ENCODE results near the gene UCKL1.
A peak's percentile ranks its signal among the peaks of the same experiment; 100 is the strongest.
"Not testable (repeated sequence)": the region's sequence is repeated elsewhere in the genome, so short reads cannot be mapped to it uniquely, and the experiment has no call there.

The UCKL1 gene

DNA sequence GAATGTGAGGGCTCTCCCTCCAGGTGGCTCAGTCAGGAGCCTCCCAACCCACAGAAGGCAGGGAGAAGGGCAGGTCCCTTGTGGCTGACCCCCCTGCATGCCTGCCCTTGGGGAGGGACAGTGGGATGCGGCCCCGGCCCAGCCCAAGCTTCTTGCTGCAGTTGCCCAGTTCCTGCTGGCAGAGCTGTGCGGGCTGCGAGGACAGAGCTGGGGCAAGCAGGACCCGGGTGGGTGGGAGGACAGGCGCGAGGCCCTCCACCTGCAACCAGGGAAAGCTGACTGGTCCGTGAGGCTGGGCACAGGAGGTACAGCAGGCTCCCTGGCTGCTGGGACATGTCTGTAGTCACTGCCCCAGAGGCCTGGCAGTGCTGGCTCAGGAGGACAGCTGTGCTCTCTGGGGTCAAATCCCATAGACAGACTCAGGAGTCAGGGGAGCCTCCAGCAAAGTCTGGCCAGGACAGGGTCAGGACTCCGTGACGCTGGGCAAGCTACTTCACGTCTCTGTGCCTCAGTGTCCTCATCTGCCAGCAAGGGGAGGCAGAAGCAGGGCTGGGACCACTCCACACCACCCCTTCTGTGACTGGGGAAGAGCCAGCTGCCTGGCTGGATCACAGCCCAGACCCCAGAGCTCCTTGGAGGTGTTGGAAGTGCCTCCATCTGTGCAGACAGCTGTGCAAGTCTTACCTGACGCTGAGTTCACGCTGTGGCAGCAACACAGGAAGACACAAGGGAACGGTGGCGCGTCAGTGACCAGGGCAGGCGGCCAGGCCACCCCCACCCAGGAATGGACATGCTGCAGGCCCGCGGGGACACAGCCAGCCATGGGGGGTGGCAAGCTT lies 13.0 kb downstream of the UCKL1 start:
- DNase-seq (ENCODE audit: low spot score): no peak

DNA sequence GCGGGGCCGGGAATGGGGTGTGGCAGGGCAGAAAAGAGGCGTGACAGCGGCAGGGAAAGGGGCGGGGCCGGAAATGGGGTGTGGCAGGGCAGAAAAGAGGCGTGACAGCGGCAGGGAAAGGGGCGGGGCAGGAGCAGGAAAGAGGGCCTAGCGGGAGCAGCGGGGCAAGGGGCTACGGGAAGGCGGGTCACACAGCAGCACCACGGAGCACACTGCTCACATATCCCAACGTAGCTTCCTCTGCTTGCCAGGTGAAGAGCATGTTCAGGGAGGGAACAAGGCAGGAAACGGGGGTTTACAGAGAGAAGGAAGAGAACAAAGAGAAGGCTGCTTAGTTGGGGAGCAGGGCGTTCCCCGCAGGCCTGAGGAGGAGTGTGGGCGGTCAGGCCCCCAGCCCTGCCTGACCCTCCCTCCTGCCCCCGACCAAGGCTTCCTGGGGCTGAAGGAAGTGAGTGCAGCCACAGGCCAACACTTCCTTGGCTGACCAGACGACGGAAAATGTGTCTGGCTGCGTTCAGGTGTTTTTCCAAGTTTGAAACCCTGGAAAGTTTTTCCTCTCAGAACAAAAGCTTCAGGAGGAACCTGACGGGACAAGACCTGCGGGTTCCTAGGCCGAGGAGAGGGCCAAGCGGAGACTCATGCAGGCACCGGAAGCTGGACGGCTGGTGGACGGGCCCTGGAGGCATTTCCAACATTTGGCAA lies 13.8 kb downstream of the UCKL1 start:
- peak; percentile 91 for DNase-seq (ENCODE audit: low spot score)

DNA sequence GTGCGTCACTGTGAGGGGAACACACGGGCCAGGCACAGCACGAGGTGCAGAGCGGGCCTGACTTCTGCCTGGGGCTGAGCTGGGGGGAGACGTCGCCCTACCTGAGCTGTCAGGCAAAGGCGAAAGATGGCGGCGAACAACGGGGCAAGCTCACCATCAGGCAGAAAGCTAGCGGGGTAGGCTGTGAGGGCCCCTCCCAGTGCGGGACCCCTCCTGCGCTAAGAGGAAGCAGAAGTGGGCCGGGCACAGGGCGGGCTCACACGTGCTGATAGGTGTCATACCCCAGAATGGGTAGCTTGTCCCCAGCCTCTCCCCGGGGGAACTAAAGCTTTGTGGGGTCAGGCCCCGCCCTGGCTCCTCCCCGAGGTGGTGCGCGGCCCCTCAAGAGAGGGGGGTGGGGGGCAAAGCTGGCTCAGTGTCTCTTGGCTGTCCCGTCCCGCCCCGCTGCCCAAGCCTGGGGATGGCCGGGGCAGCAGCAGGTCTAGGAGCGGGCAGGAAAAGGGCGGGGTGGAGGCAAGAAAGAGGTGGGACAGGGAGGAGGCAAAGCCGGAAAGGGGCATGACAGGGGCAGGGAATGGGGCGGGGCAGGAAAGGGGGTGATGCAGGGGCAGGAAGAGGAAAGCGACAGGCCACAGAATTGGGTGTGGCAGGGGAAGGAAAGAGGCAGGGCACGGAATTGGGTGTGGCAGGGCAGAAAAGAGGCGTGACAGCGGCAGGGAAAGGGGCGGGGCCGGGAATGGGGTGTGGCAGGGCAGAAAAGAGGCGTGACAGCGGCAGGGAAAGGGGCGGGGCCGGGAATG lies 14.7 kb downstream of the UCKL1 start:
- DNase-seq (ENCODE audit: low spot score): peak; percentile 77

DNA sequence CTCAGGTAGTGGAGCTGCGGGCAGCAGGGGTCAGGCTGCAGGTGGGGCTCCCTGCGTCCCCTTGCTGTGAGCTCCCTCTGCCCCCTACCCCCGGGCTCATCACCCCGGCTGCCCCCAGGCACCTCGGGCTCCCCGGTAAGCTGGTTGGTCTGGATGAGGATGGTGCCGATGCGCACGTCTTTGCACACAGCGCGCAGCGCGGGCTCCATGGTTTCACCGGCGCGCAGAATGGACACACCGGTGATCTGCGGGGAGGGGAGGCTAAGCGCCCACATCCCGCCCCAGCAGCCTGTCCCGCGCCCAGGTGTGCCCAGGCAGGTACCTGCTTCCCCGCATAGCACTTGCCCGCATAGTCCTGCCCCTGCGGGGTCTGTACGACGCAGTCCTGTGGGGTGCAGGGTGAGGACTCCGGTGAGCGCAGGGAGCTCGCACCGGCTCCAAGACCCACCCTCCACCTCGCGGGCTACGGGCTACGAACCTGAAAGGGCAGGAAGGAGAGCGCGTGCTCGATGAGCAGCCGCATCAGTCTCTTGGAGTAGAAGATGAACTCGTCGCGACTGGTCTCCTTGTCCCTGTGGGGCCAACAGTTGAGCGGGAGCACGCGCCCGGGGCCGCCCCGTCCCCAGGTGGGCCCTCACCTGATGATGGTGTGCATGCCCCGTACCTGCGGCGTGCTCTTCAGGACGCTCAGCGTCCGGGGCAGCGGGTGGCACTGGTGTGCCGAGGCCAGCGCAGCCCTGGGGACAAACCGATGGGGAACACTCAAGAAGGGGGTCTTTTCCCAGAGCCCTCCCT lies 15.5 kb downstream of the UCKL1 start:
- DNase-seq (ENCODE audit: low spot score): no peak

DNA sequence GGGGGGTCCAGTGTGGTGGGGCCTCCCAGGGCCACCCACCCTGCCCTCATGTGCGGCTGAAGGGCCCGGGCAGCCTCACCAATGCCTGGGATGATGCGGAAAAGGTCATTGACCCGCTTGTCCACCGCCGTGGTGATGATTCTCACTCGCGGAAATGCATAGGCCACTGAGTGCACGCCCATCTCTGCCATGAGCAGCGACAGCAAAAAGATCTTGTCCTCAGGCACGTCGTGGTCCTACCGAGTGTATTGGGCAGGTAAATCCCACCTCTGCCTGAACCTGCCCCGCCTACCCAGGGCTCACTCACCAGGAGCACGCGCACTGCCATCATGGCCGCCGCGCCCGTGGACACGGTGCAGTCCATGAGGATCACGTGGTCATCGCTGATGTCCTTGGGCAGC lies 16.1 kb downstream of the UCKL1 start:
- no peak for DNase-seq (ENCODE audit: low spot score)

DNA sequence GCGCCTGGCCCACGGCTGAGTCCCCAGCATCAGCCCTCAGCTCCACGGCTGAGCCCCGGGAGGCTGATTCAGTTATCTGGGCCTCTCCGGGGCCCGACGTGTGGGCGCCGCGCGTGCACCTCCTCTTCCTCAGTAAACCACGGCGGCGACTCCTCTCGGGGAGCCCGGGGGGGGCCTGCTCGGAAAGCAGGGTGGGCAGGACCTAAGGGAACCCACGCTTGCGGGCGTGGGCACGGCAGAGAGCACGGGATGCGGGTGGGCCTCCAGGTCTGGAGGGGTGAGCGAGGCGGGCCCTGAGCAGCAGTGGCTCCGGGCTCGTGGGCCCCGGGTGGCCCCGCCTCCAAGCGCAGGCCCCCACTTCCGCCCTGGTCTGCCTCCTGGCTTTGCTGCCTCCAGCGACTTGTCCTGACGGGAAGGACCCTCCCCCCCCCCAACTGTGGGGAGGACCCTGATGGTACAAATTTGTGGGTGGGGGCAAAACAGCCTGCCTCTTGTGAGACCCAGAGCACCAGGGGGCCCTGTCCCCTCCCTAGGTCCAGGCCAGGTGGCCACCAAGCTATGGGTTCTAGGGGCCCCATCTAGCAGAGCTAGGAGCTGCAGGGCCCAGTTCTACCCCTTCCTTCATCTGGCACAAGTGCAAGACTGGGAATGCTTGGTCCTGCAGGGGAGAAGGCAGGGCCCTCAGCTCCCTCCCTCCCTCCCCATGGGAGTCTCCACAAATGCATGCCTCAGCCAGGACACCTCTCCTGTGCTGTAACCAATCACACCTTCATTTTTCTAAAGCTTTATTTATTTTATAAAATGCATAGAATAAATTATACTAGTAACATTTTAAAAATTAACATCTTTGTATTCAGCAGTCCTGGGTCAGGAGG lies 16.9 kb downstream of the UCKL1 start:
- no peak for DNase-seq (ENCODE audit: low spot score)

GRCh38 chr20:63937596-63937995 lies 18.6 kb downstream of the UCKL1 start:
- no peak for DNase-seq (ENCODE audit: low spot score)

DNA sequence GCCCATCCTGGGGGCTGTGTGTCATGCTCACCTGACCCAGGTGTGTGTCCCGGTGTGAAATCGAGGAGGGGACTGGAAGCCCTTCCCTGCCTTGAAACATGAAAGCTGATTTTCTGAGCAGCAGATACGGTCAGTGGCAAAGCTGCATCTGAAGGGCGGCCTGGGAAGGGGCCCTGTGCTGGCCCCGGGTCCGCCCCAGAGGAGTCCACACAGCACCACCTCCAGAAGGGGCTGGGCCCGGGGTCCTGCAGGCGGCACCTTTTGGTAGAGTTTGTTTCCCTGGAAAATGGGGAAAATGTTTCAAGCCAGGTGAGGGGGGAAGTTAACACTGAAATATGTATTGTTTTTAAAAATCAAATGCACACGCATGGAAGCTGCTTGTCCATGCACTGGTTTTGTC lies 20.8 kb downstream of the UCKL1 start:
- DNase-seq (ENCODE audit: low spot score): no peak

DNA sequence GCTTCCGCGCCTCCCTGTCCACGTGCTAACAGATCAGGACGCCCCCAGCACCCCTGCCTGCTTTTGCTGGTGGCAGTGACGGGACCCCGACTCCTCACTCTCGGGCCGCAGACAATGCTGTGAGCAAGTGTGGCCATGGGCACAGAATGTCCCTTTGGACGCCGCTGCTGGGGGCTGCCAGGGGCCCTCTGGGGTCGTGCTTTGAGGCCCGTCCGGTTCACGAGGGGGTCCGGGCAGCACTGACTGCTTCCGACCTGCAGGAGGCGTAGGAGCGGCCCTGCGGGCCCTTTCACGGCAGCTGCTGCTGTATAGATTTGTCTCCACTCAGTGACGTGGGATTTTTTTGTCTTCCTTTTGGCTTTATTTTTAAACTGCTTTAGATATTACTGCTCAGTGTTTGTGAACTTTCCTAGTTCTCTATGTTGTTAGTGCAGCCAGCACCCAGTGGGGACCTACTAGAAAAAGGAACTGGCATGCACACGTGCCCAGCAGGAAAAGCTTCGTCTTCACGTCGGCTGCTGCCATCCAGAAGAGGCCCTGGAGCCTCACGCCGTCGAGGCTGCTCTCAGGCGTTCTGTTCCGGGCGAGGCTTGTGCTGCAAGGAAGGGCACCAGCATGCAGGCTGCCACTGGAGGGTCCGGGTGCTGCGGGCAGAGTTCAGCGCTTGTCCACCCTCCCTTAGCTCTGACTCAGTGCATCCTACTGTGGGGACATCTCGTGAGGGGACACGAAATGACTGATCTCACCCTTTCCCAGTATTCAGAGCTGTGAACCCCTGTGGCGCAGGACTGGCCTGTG lies 21.7 kb downstream of the UCKL1 start:
- DNase-seq (ENCODE audit: low spot score): peak; percentile 81

- no peak for DNase-seq (ENCODE audit: low spot score)
These were observed 22.6 kb downstream of the UCKL1 start for GRCh38 chr20:63933646-63934045.

DNA sequence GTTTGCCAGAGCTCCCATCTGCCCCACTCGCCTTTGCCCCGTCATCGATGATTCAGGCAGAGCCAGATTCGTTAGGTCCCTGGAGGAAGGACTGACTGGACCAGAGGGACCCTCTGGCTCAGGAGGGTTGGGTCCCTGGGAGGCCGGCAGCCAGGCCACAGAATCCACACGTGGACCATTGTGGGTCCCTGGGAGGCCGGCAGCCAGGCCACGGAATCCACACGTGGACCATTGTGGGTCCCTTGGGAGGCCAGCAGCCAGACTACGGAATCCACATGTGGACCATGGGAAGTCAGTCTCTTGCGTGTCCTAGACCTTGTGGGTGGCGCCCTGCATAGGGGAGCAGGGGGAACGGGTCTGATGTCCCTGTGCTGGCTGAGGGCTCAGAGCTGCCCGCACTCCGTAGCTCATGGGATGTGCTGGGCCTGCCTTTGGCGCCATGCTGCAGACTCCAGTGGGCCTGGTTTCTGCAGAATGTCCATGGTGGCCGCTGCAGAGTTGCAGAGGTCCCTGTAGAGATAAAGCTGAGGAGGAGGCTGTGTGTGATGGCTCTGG lies 23.5 kb downstream of the UCKL1 start:
- DNase-seq (ENCODE audit: low spot score): no peak

DNA sequence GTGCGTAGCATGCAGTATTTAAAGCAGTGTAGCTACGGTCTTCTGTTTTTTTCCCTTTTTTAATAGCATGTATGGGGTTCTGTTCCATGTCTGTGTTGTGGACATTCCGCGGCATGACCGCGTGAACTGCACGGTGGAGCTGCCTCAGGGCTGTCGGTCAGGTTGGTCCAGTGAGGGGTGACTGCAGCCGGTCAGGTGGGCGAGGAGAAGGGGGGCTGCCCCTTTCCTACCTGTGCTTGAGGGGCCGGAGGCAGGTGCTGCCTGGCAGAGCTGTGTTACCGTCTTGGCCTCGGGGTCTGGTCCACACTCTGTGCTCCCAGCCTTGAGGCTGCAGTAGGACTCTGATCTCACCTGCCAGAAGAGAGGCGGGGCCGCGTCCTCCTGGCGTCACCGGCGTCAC lies 24.5 kb downstream of the UCKL1 start:
- no peak for DNase-seq (ENCODE audit: low spot score)

GRCh38 chr20:63930971-63931553 lies 25.2 kb downstream of the UCKL1 start:
- DNase-seq (ENCODE audit: low spot score): no peak

- DNase-seq (ENCODE audit: low spot score): not testable (repeated sequence)
These were observed 26.7 kb downstream of the UCKL1 start for GRCh38 chr20:63929473-63929883.

DNA sequence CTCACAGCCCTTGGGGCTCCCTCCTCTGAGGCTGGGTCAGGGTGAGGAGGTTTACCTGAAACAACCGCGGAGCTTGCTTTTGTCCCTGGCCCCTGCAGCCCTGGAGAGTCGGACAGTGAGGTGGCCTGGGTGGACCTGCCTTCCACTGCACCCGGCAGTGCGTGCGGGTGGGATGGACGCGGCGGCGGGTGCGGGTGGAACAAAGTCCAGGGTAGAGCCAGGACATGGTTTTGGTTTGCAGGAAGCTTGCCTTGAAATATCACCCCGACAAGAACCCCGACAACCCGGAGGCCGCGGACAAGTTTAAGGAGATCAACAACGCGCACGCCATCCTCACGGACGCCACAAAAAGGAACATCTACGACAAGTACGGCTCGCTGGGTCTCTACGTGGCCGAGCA lies 27.1 kb downstream of the UCKL1 start:
- no peak for DNase-seq (ENCODE audit: low spot score)

DNA sequence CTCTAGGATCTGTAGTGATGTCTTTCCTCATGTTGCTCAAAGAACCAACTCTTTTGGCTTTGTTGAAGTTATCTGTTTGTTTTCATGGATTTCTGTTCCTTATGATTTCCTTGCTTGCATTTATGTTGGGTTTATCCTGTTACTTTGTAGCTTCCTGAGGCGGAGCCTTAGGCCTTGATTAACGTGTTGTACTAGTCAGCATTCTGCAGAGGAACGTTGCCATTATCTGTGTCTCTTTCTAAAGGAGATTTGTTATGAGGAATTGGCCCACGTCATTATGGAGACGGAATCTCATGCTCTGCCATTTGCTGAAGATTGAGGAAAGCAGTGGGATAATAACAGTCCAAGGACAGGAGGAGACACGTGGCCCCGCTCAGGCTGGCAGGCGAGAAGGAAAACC lies 29.9 kb downstream of the UCKL1 start:
- DNase-seq (ENCODE audit: low spot score): no peak

- no peak for DNase-seq (ENCODE audit: low spot score)
These were observed 32.0 kb downstream of the UCKL1 start for GRCh38 chr20:63924241-63924640.

DNA sequence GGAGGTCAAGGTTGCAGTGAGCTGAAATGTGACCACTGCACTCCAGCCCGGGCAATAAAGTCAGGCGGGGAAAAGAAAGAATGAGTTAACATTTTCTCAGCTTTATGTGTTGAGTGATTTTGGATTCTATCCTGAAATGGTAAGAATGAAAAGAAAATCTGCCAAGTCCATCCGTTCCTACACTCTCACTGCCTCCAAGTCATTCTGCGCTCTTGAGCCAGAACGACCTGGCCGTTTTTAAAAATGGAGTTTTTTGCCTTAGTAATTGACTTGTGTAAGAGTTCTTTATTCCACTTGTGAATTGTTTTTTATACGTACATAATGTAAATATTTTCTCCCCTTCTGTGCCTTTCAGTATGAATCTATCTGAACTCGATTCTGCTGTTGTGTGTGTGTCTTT lies 32.6 kb downstream of the UCKL1 start:
- no peak for DNase-seq (ENCODE audit: low spot score)

DNA sequence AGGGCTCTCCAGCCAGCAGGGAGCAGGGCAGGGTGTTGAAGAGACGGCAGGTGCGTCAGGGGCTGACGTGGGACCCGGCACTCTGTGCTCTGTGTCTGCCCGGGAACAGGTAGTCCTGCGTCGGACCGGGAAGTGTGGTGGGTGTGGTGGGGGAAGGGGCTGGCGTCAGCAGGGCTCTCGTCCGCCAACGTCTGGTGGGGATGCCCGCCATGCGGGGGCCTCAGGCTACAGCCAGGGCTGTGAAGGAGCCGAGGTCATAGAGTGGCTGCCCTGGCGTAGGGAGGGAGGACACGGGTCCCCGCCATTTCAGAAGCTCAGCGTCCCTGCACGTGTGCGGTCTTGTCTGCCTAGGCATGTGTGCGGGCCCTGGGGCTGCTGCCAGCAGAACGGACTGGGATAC lies 36.0 kb downstream of the UCKL1 start:
- no peak for DNase-seq (ENCODE audit: low spot score)

Measured in iPS-NIHi11 (cell line).